Measurements from ENCODE around the gene SH3BGR. TPM values are rescaled to one million over a fixed set of nuclear protein-coding genes. Genes with fewer than 3 reads are reported as not detected.

SH3BGR gene
- total RNA-seq, 1 donor from 2014 or later, result 7.9 TPM

GRCh38 chr21:39453571-39454179, 1.9 kb downstream of the SH3BGR start:
- intact Hi-C loops (cut with DNase I), result no loop called here
- no peak for ATAC-seq
- no peak for DNase-seq (ENCODE audit: low spot score)

DNA sequence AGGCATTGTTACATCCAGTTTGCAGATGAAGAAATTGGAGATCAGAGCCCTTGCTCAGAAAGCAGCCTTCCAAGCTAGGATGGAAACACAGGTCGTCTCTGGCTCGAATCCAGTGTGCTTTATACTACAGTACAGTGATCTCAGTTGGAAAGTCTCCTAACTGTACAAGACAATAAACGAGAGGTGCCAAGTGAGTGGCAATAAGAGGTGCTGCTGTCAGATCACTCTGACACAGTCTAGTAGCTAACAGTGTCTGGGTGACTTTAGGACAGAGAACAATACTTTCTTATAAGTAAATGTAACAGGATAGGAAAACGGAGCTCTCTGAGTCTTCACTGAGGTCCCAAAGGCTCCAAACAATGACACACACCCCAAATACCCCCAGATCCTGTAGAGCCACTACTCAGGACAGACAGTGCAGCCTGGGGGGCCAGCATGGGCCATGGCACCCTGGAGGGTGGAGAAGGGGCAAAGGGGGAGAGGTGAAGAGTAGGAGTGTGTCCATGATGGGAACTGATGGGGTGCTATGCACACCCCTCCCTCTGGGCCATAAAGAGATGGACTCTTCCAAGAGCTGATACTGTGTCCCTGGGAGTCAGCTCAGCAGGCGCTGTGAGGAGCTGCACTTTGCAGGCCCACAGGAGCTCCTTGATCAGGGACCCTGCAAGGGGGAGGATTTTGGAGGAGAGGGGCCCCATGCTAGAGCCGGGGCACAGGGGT, 3.3 kb downstream of the SH3BGR start:
- DNase-seq (ENCODE audit: low spot score) (no peak), ATAC-seq (no peak)
- intact Hi-C loops (cut with DNase I), result no loop called here

- ATAC-seq, result no peak
- intact Hi-C loops (cut with DNase I), result no loop called here
- no peak for DNase-seq (ENCODE audit: low spot score)
These were observed 4.9 kb downstream of the SH3BGR start for GRCh38 chr21:39456665-39457064.

- DNase-seq (ENCODE audit: low spot score) (no peak), ATAC-seq (no peak)
- intact Hi-C loops (cut with DNase I), result no loop called here
These were observed 9.6 kb downstream of the SH3BGR start for GRCh38 chr21:39461419-39461818.

DNA sequence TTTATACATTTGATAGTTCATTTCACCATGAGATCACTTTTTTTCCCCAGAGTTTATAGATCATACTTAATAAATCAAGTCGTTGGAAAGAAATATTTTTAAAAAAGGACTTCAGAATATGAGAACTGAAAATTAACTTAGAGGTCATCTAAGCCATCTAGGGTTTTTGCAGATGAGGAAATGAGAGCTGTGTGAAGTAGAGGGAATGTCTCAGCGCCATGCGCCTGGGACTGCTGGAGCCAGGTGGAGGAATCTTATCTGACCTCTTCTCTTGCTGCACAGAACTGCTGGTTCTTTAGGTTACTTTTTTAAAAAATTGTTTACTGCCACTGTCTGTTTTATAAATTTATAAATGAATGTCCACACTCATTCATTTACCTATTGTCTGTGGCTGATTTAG, 11.5 kb downstream of the SH3BGR start:
- ATAC-seq, result no peak
- no peak for DNase-seq (ENCODE audit: low spot score)
- intact Hi-C loops (cut with DNase I), result no loop called here

DNA sequence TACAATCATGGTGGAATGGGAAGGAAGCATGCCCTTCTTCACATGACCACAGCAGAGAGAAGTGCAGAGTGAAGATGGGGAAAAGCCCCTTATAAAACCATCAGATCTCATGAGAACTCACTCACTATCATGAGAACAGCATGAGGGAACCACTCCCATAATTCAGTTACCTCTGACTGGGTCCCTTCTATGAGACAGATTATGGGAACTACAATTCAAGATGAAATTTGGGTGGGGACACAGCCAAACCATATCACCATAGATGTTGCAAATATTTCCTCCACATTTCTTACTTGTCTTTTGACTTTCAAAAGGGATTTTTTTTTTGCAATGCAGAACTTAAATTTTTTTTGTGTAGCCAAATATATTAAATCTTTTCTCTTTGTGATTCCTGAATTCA, 14.8 kb downstream of the SH3BGR start:
- DNase-seq (ENCODE audit: low spot score) (no peak), ATAC-seq (no peak)
- intact Hi-C loops (cut with DNase I), result no loop called here

GRCh38 chr21:39467746-39468145, 16.0 kb downstream of the SH3BGR start:
- no peak for ATAC-seq
- no peak for DNase-seq (ENCODE audit: low spot score)
- intact Hi-C loops (cut with DNase I), result no loop called here

DNA sequence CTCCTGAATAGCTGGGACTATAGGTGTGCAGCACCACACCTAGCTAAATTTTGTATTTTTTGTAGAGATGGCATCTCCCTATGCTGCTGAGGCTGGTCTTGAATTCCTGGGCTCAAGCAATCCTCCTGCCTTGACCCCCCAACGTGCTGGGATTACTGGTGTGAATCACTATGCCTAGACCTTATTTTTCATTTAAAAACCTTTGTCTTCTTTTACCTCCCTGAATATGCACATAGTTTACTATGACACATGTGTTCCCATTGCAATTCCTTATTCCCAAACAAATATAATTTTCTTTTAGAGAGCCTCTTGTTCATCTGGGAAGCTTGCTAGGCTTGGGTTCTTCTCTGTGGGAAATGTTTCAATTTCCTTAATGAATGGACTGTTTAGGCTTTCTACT, 16.8 kb downstream of the SH3BGR start:
- intact Hi-C loops (cut with DNase I), result no loop called here
- DNase-seq (ENCODE audit: low spot score) (no peak), ATAC-seq (no peak)

GRCh38 chr21:39471598-39471997, 19.8 kb downstream of the SH3BGR start:
- DNase-seq (ENCODE audit: low spot score) (no peak), ATAC-seq (no peak)
- intact Hi-C loops (cut with DNase I), result no loop called here

DNA sequence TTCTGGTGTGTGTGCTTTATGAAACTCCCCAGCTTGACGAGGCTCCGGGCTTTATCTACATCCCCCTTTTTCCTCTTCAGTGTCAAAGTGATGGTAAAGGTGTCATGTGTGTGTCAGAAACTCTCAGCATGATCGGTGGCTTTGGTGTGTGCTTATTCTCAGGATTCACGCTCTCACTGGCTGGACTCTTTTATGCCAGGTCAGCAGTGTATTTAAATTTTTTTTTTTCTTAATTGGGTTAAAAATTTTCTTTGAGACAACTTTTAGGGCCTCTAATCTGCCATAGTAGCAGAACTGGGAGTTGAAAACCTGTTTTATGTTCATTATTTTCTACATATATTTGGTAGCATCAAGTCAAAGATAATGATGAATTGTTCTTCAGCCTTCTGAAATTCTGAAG, 21.0 kb downstream of the SH3BGR start:
- ATAC-seq (no peak), DNase-seq (ENCODE audit: low spot score) (no peak)
- intact Hi-C loops (cut with DNase I), result no loop called here

GRCh38 chr21:39474611-39475010, 22.8 kb downstream of the SH3BGR start:
- DNase-seq (ENCODE audit: low spot score), result no peak
- intact Hi-C loops (cut with DNase I), result no loop called here
- ATAC-seq, result no peak

GRCh38 chr21:39479164-39479813, 27.5 kb downstream of the SH3BGR start:
- no peak for ATAC-seq
- intact Hi-C loops (cut with DNase I), result no loop called here
- DNase-seq (ENCODE audit: low spot score), result no peak

DNA sequence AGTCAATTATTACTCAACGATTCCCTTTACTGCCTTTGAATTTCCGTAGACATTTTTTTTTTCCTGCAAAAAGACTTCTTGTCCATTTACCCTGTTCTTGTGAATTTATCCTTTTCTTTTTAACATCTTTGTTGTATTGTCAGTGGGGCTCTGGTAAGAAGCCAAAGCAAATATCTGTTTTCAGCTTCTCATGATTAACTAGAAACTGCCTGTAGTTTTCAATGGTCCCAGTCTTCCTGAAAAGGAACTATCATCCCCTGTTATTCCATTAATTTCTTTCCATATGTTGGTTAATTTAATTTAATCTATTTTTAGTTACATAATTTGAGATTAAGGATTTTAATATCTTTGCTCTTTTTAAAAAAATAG, 28.0 kb downstream of the SH3BGR start:
- DNase-seq (ENCODE audit: low spot score) (no peak), ATAC-seq (no peak)
- intact Hi-C loops (cut with DNase I), result no loop called here

DNA sequence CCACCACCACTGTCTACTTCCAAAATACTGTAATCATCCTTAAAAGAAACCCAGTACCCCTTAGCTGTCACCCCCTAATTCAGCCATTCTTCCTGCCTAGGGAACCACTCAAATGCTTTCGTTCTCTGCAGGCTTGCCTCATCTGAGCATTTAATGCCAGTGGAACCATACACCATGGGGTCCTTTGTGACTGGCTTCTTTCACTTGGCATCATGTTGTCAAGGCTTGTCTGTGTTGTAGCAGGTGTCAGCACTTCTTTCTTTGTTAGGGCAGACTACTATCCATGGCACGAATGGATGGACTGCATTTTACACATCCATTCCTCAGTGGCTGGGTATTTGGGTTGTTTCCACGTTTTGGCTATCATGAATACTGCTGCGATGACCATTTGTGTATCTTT, 28.5 kb downstream of the SH3BGR start:
- intact Hi-C loops (cut with DNase I), result no loop called here
- ATAC-seq, result no peak
- no peak for DNase-seq (ENCODE audit: low spot score)

GRCh38 chr21:39481886-39482285, 30.1 kb downstream of the SH3BGR start:
- ATAC-seq, result no peak
- no peak for DNase-seq (ENCODE audit: low spot score)
- intact Hi-C loops (cut with DNase I), result no loop called here

- ATAC-seq (no peak), DNase-seq (ENCODE audit: low spot score) (no peak)
- intact Hi-C loops (cut with DNase I), result loop anchor here (1.0 kb wide), 1 partner anchor 47 kb away; no protein-coding TSS in a partner anchor
These were observed 32.1 kb downstream of the SH3BGR start for GRCh38 chr21:39483917-39484316.

DNA sequence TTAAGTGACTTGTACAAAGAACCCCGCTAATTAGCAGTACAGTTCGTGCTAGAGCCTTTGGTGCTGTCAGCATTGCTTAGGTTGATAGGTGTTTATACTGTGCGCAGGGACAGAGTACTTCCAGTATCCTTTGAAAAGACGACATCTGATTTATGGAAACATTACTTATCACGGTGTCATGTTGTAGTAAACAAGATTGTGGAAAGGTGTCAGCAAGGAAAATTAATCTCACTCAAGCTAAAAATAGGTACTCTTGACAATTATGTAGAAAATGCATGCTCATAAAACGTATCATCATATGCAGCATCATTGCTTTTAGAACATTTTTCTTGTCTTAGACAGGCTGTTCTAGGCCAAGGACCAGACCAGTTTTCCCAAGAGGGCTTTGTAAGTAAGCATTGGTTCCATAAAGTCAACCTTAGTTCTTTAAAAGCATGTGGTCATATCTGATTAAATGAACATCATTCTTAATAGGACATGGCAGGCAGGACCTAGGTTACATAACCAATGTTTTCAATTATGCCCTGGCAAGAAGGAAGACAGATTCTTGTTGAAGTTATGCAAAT, 33.0 kb downstream of the SH3BGR start:
- ATAC-seq (no peak), DNase-seq (ENCODE audit: low spot score) (no peak)
- intact Hi-C loops (cut with DNase I), result no loop called here

GRCh38 chr21:39489380-39489924, 37.7 kb downstream of the SH3BGR start:
- ATAC-seq (no peak), DNase-seq (ENCODE audit: low spot score) (no peak)
- intact Hi-C loops (cut with DNase I), result no loop called here

GRCh38 chr21:39499156-39499555, 47.4 kb downstream of the SH3BGR start:
- intact Hi-C loops (cut with DNase I), result no loop called here
- no peak for ATAC-seq
- DNase-seq (ENCODE audit: low spot score), result no peak

DNA sequence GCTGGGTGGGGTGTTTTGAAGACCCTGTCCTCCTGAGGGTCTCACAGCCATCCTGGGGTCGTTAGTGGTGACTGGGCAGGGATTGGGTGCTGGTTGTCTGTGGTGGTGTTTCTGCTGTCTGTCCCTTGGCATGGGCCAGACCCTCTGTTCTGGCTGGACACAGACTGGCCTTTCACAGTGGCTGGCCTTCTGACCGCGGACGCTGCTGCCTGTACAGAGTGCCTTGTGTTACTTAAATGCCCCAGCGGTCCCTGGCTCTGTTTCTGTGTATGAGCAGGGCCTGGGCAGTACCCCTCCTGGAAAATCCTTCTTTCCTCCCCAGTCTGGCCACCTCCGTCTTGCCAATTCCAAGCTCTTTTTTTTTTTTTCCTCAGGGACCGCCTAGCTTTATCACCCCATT, 50.9 kb downstream of the SH3BGR start:
- intact Hi-C loops (cut with DNase I), result no loop called here
- DNase-seq (ENCODE audit: low spot score) (no peak), ATAC-seq (peak; percentile 79)
